WERI-Rb-1 (cell line): Measurements from ENCODE around the gene ALDH1A1.

Experiments
- DNase-seq: peaks from one replicate; pipeline ENCODE4 v3.0.0-alpha.2; 2020
- H3K27ac ChIP-seq: fragments of 250-450 bp; sonication (Bioruptor Pico); 2 replicates; pipeline ENCODE4 v1.5.1; 2020; ENCODE audit warnings: mild to moderate bottlenecking, moderate library complexity
- H3K27me3 ChIP-seq: fragments of 250-450 bp; sonication (Bioruptor Pico); 2 replicates; pipeline ENCODE4 v1.5.1; 2021; ENCODE audit warnings: mild to moderate bottlenecking, low read depth, moderate library complexity; ENCODE audit not compliant: insufficient read depth, severe bottlenecking
- H3K36me3 ChIP-seq: fragments of 250-450 bp; sonication (Bioruptor Pico); 2 replicates; pipeline ENCODE4 v1.5.1; 2020; ENCODE audit warnings: mild to moderate bottlenecking, moderate library complexity
- H3K4me3 ChIP-seq: 2 replicates; pipeline ENCODE4 v1.5.1; 2011; ENCODE audit warnings: low read depth, mild to moderate bottlenecking, control low read depth, low read length
- H3K9me3 ChIP-seq: fragments of 250-450 bp; sonication (Bioruptor Pico); 2 replicates; pipeline ENCODE4 v1.5.1; 2021; ENCODE audit warnings: mild to moderate bottlenecking, moderate library complexity; ENCODE audit not compliant: severe bottlenecking
- CTCF ChIP-seq: IDR thresholded peaks from 2 replicates; pipeline ENCODE4 v1.5.1; 2011; ENCODE audit warnings: low read depth, mild to moderate bottlenecking, control low read depth, inconsistent platforms, low read length

Gene ALDH1A1

DNA sequence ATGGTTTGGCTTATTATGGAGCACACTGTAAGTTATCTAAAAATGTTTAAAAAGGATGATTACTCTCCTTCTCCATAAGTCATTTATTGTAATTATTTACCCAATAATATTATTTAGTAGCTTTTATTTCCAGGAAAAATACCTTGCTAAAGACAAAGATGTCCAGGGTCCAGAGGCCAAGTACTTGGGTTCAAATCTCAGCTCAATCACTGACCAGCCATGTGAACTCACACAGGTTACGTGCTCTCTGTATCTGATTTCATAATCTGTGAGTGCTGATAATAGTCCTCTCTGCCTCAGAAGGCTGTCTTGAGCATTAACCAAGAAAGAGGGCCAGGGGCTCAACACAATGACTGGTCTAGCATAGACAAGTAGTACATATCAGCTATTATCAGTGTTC lies 27.0 kb downstream of the ALDH1A1 start:
- H3K27me3 ChIP-seq = no peaks in the 10 kb centered on the region
- DNase-seq = no peak
- TF ChIP-seq CTCF = no peak
- H3K27ac ChIP-seq = no peak overlapping the region
- no peaks in the 10 kb centered on the region for H3K36me3 ChIP-seq
- no peak overlapping the region for H3K4me3 ChIP-seq
- no peaks in the 10 kb centered on the region for H3K9me3 ChIP-seq

- no peak for TF ChIP-seq CTCF
- DNase-seq = no peak
- Histone ChIP-seq H3K36me3 (no peaks in the 10 kb centered on the region), H3K27ac (no peak overlapping the region), H3K27me3 (no peaks in the 10 kb centered on the region), H3K4me3 (no peak overlapping the region), H3K9me3 (no peaks in the 10 kb centered on the region)
Measured at GRCh38 chr9:72925126-72925789, 27.6 kb downstream of the ALDH1A1 start.

- H3K27ac ChIP-seq = no peak overlapping the region
Measured at GRCh38 chr9:72924154-72924790, 28.6 kb downstream of the ALDH1A1 start.

GRCh38 chr9:72923077-72923476 lies 29.8 kb downstream of the ALDH1A1 start:
- no peak for TF ChIP-seq CTCF
- DNase-seq = no peak
- Histone ChIP-seq H3K36me3 (no peaks in the 10 kb centered on the region), H3K9me3 (no peaks in the 10 kb centered on the region), H3K27me3 (no peaks in the 10 kb centered on the region), H3K4me3 (no peak overlapping the region), H3K27ac (no peak overlapping the region)

More at GRCh38 chr9:72924154-72924790, 28.6 kb downstream of the ALDH1A1 start:
- H3K9me3 ChIP-seq = no peaks in the 10 kb centered on the region
- H3K4me3 ChIP-seq = no peak overlapping the region
- H3K36me3 ChIP-seq = no peaks in the 10 kb centered on the region
- no peak for TF ChIP-seq CTCF
- no peak for DNase-seq
- H3K27me3 ChIP-seq = no peaks in the 10 kb centered on the region

DNA sequence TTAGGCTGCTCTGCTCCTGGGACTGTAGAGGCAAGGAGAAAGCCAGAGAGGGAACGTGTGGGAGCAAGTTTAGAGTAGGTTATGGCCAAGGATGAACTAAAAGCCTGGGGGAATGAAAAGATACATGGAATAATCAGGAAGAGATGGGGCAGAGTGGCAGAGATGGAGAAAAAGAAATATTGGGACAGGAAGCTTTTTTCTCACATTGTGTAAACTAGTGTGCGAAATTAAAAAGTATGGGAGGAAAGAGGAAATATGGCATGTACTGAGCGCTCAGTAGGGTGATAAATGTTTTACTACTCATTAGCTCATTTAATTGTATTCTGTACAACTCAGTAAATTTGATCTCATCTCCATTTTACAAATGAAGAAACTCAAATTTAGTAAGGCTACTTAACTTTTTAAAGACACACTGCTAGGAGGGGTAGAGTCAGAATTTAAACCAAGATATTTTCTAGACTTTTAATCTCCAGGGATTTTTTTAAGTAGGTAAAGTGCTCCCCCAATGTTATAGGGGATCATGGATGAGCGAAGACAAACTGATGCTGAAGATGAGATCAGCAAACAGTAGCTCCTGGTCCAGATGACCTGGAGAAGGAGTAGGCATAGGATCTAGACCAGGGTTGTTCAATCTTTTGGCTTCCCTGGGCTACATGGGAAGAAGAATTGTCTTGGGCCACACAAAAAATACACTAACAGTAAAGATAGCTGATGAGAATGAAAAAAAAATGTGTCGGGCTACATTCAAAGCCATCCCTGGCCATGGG lies 30.8 kb downstream of the ALDH1A1 start:
- H3K9me3 ChIP-seq = no peaks in the 10 kb centered on the region

More for the DNA sequence above, 30.8 kb downstream of the ALDH1A1 start:
- DNase-seq = no peak
- Histone ChIP-seq H3K4me3 (no peak overlapping the region), H3K27ac (no peak overlapping the region), H3K27me3 (no peaks in the 10 kb centered on the region), H3K36me3 (no peaks in the 10 kb centered on the region)
- no peak for TF ChIP-seq CTCF
